ENCODE measurements around the gene KLHL1. TPM values are rescaled to one million over a fixed set of nuclear protein-coding genes. Genes with fewer than 3 reads are reported as not detected.

The KLHL1 gene
- total and polyA plus RNA-seq, 9 of the 15 experiments (the other 6 are each of a cell fraction or from before 2014, with no cell fraction given) = not detected

DNA sequence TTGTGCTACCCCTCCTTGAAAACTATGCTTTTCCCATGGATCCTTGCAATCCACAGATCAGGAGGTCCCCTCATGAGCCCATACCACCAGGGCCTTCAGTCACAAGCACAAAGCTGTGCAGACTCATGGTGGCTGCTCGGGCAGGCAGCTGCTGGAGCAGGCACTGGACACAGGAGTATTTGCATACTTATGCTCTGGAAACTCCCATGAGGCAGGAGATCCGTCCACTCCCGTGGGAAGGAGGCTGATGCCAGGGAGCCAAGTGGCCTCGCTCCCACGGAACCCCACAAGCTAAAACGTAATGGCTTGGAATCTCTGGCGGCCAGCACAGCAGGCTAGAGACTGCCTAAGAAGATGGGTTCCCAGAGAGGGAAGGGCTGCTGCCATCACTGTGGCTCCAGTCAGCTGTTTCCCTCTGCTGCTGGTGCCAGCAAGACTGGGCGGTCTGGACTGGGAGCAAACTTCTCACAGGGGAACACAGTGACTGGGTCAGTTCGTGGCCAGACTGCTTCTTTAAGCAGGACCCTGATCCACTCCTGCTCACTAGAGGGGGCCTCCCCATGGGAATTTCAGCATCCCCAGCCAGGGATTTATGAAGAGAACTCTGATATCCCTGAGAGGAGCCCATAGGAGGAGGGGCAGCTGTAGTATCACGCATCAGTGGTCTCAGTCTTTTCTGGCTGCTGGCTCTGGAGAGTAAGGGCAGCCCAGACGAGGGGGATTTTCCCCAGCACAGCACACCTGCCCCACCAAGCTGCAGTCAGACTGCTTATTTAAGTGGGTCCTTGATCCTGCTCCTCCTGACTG lies 370.9 kb downstream of the KLHL1 start:
- BruUV-seq (replicated peaks) = no TSS peak
- Histone ChIP-seq H3K4me2 (ENCODE audit: insufficient read depth, low read length) (no peak overlapping the region), H3K4me1 (replicated peaks in 1 of 2; ENCODE audit: control insufficient read depth in 2 of 2, insufficient read depth in 2 of 2, low read length in 2 of 2) (no peaks in the 10 kb centered on the region), H3K4me3 (no peak overlapping the region), H4K20me1 (replicated peaks; ENCODE audit: control insufficient read depth, insufficient read depth, low read length) (no peaks in the 10 kb centered on the region), H3K27me3 (ENCODE audit: control insufficient read depth in 2 of 2, insufficient read depth in 2 of 2, low read length in 2 of 2) (no peaks in the 10 kb centered on the region), H3K9me1 (ENCODE audit: control insufficient read depth, insufficient read depth, low read length) (no peaks in the 10 kb centered on the region), H3K9ac (ENCODE audit: insufficient read depth in 1 of 2, low read depth in 2 of 2, low read length in 2 of 2) (no peak overlapping the region), H3K36me3 (ENCODE audit: control insufficient read depth, insufficient read depth, low read length) (no peaks in the 10 kb centered on the region), H3K9me3 (replicated peaks; ENCODE audit: control insufficient read depth, insufficient read depth, low read depth, low read length) (no peaks in the 10 kb centered on the region), H2AFZ (ENCODE audit: low read depth, low read length) (no peak overlapping the region), H3K79me2 (ENCODE audit: control insufficient read depth, insufficient read depth, low read length) (no peaks in the 10 kb centered on the region), H3K27ac (ENCODE audit: extremely low read depth, low read depth, low read length) (no peak overlapping the region)
- no peak for DNase-seq (ENCODE audit: extremely low read depth in 1 of 4, low spot score in 3 of 4)
- FAIRE-seq = no peak
- in situ Hi-C loops (cut with MboI) (no loop called here), intact Hi-C loops (cut with micrococcal nuclease) (no loop called here)
- no peak for ATAC-seq
- TF ChIP-seq, protein P1, sequence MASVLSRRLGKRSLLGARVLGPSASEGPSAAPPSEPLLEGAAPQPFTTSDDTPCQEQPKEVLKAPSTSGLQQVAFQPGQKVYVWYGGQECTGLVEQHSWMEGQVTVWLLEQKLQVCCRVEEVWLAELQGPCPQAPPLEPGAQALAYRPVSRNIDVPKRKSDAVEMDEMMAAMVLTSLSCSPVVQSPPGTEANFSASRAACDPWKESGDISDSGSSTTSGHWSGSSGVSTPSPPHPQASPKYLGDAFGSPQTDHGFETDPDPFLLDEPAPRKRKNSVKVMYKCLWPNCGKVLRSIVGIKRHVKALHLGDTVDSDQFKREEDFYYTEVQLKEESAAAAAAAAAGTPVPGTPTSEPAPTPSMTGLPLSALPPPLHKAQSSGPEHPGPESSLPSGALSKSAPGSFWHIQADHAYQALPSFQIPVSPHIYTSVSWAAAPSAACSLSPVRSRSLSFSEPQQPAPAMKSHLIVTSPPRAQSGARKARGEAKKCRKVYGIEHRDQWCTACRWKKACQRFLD (CRISPR knock-in tag; IDR thresholded peaks at IDR 0.05) = no peak
- no peak for TF ChIP-seq MCM5 (IDR thresholded peaks at IDR 0.05; ENCODE audit: low read depth)
- 7% methylated on average over 11 of the region's 11 CpGs for WGBS (ENCODE audit: insufficient coverage, low coverage, missing lambda C conversion rate)
- ChIA-PET POLR2A (no interaction called here), CTCF (ENCODE audit: low intra/inter-chr PET ratio) (no interaction called here)

DNA sequence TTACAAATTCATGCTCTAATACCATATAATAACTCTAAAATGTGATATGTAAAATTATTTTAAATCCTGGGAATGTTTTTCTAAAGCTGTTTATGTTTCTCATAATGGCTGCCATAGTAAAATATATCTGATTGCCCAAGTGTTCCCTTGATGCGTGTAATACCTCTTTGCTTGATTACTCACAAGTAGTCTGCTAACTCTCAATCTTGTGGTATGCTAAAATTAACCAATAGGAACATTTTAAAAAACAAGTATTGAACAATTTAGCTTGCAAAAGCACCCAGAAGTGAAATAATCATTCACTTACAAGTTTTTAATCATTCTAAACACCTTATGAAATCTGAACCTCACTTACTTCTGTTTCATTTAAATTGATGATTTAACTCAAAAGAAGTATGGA lies 386.6 kb downstream of the KLHL1 start:
- H3K9ac ChIP-seq (ENCODE audit: insufficient read depth in 1 of 2, low read depth in 2 of 2, low read length in 2 of 2) = no peak overlapping the region
- no peak overlapping the region for H3K4me3 ChIP-seq
- no peaks in the 10 kb centered on the region for H3K9me3 ChIP-seq (replicated peaks; ENCODE audit: control insufficient read depth, insufficient read depth, low read depth, low read length)
- no peaks in the 10 kb centered on the region for H3K79me2 ChIP-seq (ENCODE audit: control insufficient read depth, insufficient read depth, low read length)
- H3K4me1 ChIP-seq (replicated peaks in 1 of 2; ENCODE audit: control insufficient read depth in 2 of 2, insufficient read depth in 2 of 2, low read length in 2 of 2) = no peaks in the 10 kb centered on the region
- WGBS (ENCODE audit: insufficient coverage, low coverage, missing lambda C conversion rate) = 20% methylated on average over 1 of the region's 1 CpG
- in situ Hi-C loops (cut with MboI) (no loop called here), intact Hi-C loops (cut with micrococcal nuclease) (no loop called here)
- H3K27me3 ChIP-seq (ENCODE audit: control insufficient read depth in 2 of 2, insufficient read depth in 2 of 2, low read length in 2 of 2) = no peaks in the 10 kb centered on the region
- H3K27ac ChIP-seq (ENCODE audit: extremely low read depth, low read depth, low read length) = no peak overlapping the region
- FAIRE-seq (no peak), ATAC-seq (no peak), DNase-seq (ENCODE audit: extremely low read depth in 1 of 4, low spot score in 3 of 4) (no peak)
- H2AFZ ChIP-seq (ENCODE audit: low read depth, low read length) = no peak overlapping the region
- no TSS peak for BruUV-seq (replicated peaks)
- no peaks in the 10 kb centered on the region for H4K20me1 ChIP-seq (replicated peaks; ENCODE audit: control insufficient read depth, insufficient read depth, low read length)
- ChIA-PET CTCF (ENCODE audit: low intra/inter-chr PET ratio) (no interaction called here), POLR2A (no interaction called here)
- H3K4me2 ChIP-seq (ENCODE audit: insufficient read depth, low read length) = no peak overlapping the region
- no peak for TF ChIP-seq POLR2H (tag; IDR thresholded peaks at IDR 0.05; ENCODE audit: low read depth)
- H3K9me1 ChIP-seq (ENCODE audit: control insufficient read depth, insufficient read depth, low read length) = no peaks in the 10 kb centered on the region
- H3K36me3 ChIP-seq (ENCODE audit: control insufficient read depth, insufficient read depth, low read length) = no peaks in the 10 kb centered on the region
